C4-2B (cell line): Measurements from ENCODE around the gene NR6A1.

Source experiments
- CTCF ChIP-seq: fragments of 450-650 bp; conservative IDR thresholded peaks from 2 replicates; pipeline ENCODE4 v1.5.1; 2017; ENCODE audit warnings: mild to moderate bottlenecking
- ZFX ChIP-seq: fragments of 450-650 bp; IDR thresholded peaks from 2 replicates; pipeline ENCODE4 v1.6.1; 2017

- TF ChIP-seq CTCF (no peak), ZFX (no peak)
These were observed 21.3 kb upstream of the NR6A1 start for GRCh38 chr9:124792257-124793014.
